K562 (cell line): Measurements from ENCODE around the gene EXOSC2. TPM values are rescaled to one million over a fixed set of nuclear protein-coding genes. Genes with fewer than 3 reads are reported as not detected.

Source experiments
- BCOR ChIP-seq: fragments of 450-650 bp; IDR thresholded peaks from 2 replicates; pipeline ENCODE4 v1.6.1; 2016
- CTCF ChIP-seq, 3 experiments: IDR thresholded peaks in 2 of 3; conservative IDR thresholded peaks in 1 of 3; 2 replicates each; pipeline ENCODE4 v1.5.1; 2011 to 2012; ENCODE audit warnings: low read length in 3 of 3, mild to moderate bottlenecking in 3 of 3, control low read depth in 2 of 3, improper control_type of control experiment in 1 of 3, inconsistent platforms in 1 of 3, low read depth in 1 of 3, mixed read lengths in 1 of 3, moderate library complexity in 1 of 3; ENCODE audit not compliant: insufficient read depth in 2 of 3
- GTF2E2 ChIP-seq: fragments of 200-800 bp; sonication (Bioruptor generic); IDR thresholded peaks from 2 replicates; pipeline ENCODE4 v1.6.1; 2016; ENCODE audit warnings: missing genetic modification characterization, missing compliant biosample characterization
- JUN ChIP-seq, 2 experiments: sonication (generic) in 1 of 2; formaldehyde crosslinking in 1 of 2; IDR thresholded peaks; 2 replicates each; pipeline versions ENCODE4 v1.6.1 to v1.8.0; 2012 to 2022; ENCODE audit warnings: borderline replicate concordance in 2 of 2, mild to moderate bottlenecking in 2 of 2, improper control_type of control experiment in 1 of 2, low read depth in 1 of 2, low read length in 1 of 2, missing genetic modification reagents in 1 of 2
- KDM2B ChIP-seq: fragments of 250-450 bp; sonication (Bioruptor Pico); IDR thresholded peaks from 2 replicates; pipeline ENCODE4 v1.8.0; 2021; ENCODE audit warnings: mild to moderate bottlenecking, moderate library complexity
- NFYB ChIP-seq: IDR thresholded peaks from 2 replicates; pipeline ENCODE4 v1.6.1; 2011; ENCODE audit warnings: mild to moderate bottlenecking, moderate library complexity; ENCODE audit not compliant: insufficient read length; ENCODE audit errors: extremely low read depth
- PML ChIP-seq: IDR thresholded peaks from 2 replicates; pipeline ENCODE4 v1.6.1; 2012; ENCODE audit warnings: low read length, inconsistent platforms
- POLR2G ChIP-seq: fragments of 200-400 bp; formaldehyde crosslinking; IDR thresholded peaks from 2 replicates; pipeline ENCODE4 v1.6.1; 2017; ENCODE audit warnings: low read depth, mild to moderate bottlenecking, antibody characterized with exemption, low read length, moderate library complexity
- PTBP1 ChIP-seq: fragments of 200-400 bp; formaldehyde crosslinking; IDR thresholded peaks from 2 replicates; pipeline ENCODE4 v1.6.1; 2017; ENCODE audit warnings: low read depth, low read length
- SPI1 ChIP-seq: IDR thresholded peaks from 2 replicates; pipeline ENCODE4 v1.6.1; 2011; ENCODE audit warnings: low read depth, low read length, control low read depth, borderline replicate concordance
- ZNF121 ChIP-seq: sonication (generic); formaldehyde crosslinking; conservative IDR thresholded peaks from 2 replicates; pipeline ENCODE4 v1.8.0; 2022; ENCODE audit warnings: missing genetic modification reagents
- ZNF133 ChIP-seq: fragments of 250-450 bp; sonication (Bioruptor Pico); IDR thresholded peaks from 2 replicates; pipeline ENCODE4 v1.4.0; 2020; ENCODE audit warnings: mild to moderate bottlenecking
- ZNF384 ChIP-seq: IDR thresholded peaks from 2 replicates; pipeline ENCODE4 v1.6.1; 2012; ENCODE audit warnings: low read depth, low read length, improper control_type of control experiment
- ZNF408 ChIP-seq: fragments of 250-450 bp; sonication (Bioruptor Pico); IDR thresholded peaks from 2 replicates; pipeline ENCODE4 v1.4.0; 2020; ENCODE audit warnings: low read depth, mild to moderate bottlenecking, moderate library complexity
- ZNF644 ChIP-seq: fragments of 200-800 bp; sonication (Bioruptor generic); IDR thresholded peaks from 2 replicates; pipeline ENCODE4 v1.6.1; 2016; ENCODE audit warnings: low read depth, missing genetic modification characterization, missing compliant biosample characterization
- polyA plus RNA-seq, 8 experiments: library from polyadenylated mRNA; depleted of rRNA in 4 of 8; stranded (reverse) in 5 of 8; unstranded in 3 of 8; fragments of >200 nt; fragmentation: Nextera tagmentation in 2 of 8; fragmentation: Illumina TruSeq in 1 of 8; extraction: Ambion mirVana in 2 of 8; extraction: Trizol in 1 of 8; gene quantifications; 2 replicates each; pipeline versions ENCODE4 v1.2.1 to v1.2.3, GENCODE V29; 2011 to 2014; ENCODE audit warnings: inconsistent platforms in 1 of 8, missing spikeins in 1 of 8
- total RNA-seq, 7 experiments: library from RNA; depleted of rRNA in 6 of 7; stranded (reverse); fragments of >200 nt in 6 of 7; fragmentation: Illumina TruSeq in 2 of 7; extraction: Trizol in 2 of 7; gene quantifications; 2 replicates each; pipeline versions ENCODE4 v1.2.1 to v1.2.3, GENCODE V29; 2011 to 2021; ENCODE audit warnings: low replicate concordance in 1 of 7
- TF ChIP-seq, protein P1 (sequence below): sonication (generic); formaldehyde crosslinking; IDR thresholded peaks from 2 replicates; pipeline ENCODE4 v1.8.0; 2022; ENCODE audit warnings: mild to moderate bottlenecking, missing genetic modification reagents
- TF ChIP-seq, protein P2 (sequence below): IDR thresholded peaks from 3 replicates; pipeline ENCODE4 v1.6.1; 2011; ENCODE audit warnings: borderline replicate concordance, mild to moderate bottlenecking, moderate library complexity; ENCODE audit not compliant: insufficient read length; ENCODE audit errors: extremely low read depth

Gene EXOSC2
- total and polyA plus RNA-seq, 9 of the 15 experiments (the other 6 are each of a cell fraction or from before 2014, with no cell fraction given) = 46.0 to 101 (median 77.6) TPM

DNA sequence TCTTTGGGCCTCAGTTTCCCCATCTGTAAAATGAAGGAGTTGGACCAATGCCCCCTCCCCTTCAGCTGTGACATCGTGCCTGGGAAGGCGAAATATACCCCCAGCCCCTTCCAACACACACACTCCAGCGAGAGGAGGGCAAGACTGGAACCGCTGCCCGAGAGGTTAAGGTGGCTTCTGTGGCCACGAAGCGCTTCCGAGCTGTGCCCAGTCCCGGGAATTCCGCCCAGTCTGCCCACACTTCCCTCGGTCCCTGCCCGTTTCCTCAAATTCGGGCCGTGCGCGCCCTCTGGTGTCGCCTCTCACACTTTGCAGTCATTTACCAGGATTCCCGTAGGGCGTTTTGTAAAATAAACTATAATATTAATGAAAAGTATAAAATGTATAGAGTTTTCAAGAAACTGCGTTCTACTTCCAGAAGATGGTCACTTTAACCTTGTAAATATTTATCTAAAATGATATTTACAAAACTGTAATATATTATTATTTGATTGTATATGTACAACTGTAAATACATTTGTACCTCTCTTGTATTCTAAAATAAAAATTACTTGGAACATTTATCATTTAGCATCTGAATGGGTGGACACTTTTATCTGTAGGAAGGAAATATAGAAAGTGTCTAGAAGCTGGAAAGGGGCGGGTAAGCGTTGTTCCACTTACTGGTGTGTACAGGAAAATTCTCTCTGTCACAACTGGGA, 11.0 kb upstream of the EXOSC2 start (continued):
- TF ChIP-seq, protein P1, sequence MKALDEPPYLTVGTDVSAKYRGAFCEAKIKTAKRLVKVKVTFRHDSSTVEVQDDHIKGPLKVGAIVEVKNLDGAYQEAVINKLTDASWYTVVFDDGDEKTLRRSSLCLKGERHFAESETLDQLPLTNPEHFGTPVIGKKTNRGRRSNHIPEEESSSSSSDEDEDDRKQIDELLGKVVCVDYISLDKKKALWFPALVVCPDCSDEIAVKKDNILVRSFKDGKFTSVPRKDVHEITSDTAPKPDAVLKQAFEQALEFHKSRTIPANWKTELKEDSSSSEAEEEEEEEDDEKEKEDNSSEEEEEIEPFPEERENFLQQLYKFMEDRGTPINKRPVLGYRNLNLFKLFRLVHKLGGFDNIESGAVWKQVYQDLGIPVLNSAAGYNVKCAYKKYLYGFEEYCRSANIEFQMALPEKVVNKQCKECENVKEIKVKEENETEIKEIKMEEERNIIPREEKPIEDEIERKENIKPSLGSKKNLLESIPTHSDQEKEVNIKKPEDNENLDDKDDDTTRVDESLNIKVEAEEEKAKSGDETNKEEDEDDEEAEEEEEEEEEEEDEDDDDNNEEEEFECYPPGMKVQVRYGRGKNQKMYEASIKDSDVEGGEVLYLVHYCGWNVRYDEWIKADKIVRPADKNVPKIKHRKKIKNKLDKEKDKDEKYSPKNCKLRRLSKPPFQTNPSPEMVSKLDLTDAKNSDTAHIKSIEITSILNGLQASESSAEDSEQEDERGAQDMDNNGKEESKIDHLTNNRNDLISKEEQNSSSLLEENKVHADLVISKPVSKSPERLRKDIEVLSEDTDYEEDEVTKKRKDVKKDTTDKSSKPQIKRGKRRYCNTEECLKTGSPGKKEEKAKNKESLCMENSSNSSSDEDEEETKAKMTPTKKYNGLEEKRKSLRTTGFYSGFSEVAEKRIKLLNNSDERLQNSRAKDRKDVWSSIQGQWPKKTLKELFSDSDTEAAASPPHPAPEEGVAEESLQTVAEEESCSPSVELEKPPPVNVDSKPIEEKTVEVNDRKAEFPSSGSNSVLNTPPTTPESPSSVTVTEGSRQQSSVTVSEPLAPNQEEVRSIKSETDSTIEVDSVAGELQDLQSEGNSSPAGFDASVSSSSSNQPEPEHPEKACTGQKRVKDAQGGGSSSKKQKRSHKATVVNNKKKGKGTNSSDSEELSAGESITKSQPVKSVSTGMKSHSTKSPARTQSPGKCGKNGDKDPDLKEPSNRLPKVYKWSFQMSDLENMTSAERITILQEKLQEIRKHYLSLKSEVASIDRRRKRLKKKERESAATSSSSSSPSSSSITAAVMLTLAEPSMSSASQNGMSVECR (CRISPR knock-in tag) = no peak
- TF ChIP-seq GTF2E2 = no peak
- TF ChIP-seq ZNF408 (CRISPR knock-in tag) = no peak
- TF ChIP-seq KDM2B (CRISPR knock-in tag) = peak; percentile 71; the same call in 1 of the 2 replicates
- no peak for TF ChIP-seq POLR2G
- no peak for TF ChIP-seq JUN (IDR thresholded peaks at IDR 0.05; ENCODE audit: borderline replicate concordance, low read depth, low read length)
- no peak for TF ChIP-seq JUN (CRISPR knock-in tag; IDR thresholded peaks at IDR 0.05; ENCODE audit: borderline replicate concordance)
- no peak for TF ChIP-seq ZNF121 (CRISPR knock-in tag)
- peak; percentile 86 to 90 (median 88) for TF ChIP-seq CTCF (IDR thresholded peaks at IDR 0.05 in 2 of 3, conservative IDR thresholded peaks at IDR 0.05 in 1 of 3; ENCODE audit: insufficient read depth in 2 of 3, low read depth in 1 of 3, low read length in 3 of 3)
- TF ChIP-seq NFYB = no peak
- TF ChIP-seq PTBP1 = no peak
- peak; percentile 49 for TF ChIP-seq SPI1
- TF ChIP-seq ZNF644 = no peak
- TF ChIP-seq BCOR = peak; percentile 59; the same call in 1 of the 2 replicates
- TF ChIP-seq, protein P2, sequence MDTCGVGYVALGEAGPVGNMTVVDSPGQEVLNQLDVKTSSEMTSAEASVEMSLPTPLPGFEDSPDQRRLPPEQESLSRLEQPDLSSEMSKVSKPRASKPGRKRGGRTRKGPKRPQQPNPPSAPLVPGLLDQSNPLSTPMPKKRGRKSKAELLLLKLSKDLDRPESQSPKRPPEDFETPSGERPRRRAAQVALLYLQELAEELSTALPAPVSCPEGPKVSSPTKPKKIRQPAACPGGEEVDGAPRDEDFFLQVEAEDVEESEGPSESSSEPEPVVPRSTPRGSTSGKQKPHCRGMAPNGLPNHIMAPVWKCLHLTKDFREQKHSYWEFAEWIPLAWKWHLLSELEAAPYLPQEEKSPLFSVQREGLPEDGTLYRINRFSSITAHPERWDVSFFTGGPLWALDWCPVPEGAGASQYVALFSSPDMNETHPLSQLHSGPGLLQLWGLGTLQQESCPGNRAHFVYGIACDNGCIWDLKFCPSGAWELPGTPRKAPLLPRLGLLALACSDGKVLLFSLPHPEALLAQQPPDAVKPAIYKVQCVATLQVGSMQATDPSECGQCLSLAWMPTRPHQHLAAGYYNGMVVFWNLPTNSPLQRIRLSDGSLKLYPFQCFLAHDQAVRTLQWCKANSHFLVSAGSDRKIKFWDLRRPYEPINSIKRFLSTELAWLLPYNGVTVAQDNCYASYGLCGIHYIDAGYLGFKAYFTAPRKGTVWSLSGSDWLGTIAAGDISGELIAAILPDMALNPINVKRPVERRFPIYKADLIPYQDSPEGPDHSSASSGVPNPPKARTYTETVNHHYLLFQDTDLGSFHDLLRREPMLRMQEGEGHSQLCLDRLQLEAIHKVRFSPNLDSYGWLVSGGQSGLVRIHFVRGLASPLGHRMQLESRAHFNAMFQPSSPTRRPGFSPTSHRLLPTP = no peak
- no peak for TF ChIP-seq ZNF384
- TF ChIP-seq PML = no peak
- TF ChIP-seq ZNF133 (CRISPR knock-in tag) = no peak
